K562 (cell line): ENCODE results near the gene TENT4B. TPM values are rescaled to one million over a fixed set of nuclear protein-coding genes. Genes with fewer than 3 reads are reported as not detected.

Experiments used
- ARID3B ChIP-seq: fragments of 250-450 bp; sonication (Bioruptor Pico); IDR thresholded peaks from 2 replicates; pipeline ENCODE4 v1.4.0; 2020; ENCODE audit warnings: borderline replicate concordance
- ATF4 ChIP-seq: fragments of 450-650 bp; formaldehyde crosslinking; IDR thresholded peaks from 2 replicates; pipeline ENCODE4 v1.4.0; 2022; ENCODE audit warnings: mild to moderate bottlenecking, moderate library complexity
- BHLHE40 ChIP-seq: IDR thresholded peaks from 2 replicates; pipeline ENCODE4 v1.6.1; 2011; ENCODE audit warnings: low read length, improper control_type of control experiment
- BRCA1 ChIP-seq, 2 experiments: fragments of 450-650 bp in 1 of 2; sonication (generic) in 1 of 2; formaldehyde crosslinking in 1 of 2; IDR thresholded peaks; 2 replicates each; pipeline versions ENCODE4 v1.5.0 to v1.6.1; 2017 to 2020; ENCODE audit warnings: mild to moderate bottlenecking in 1 of 2, missing genetic modification reagents in 1 of 2
- ETS2 ChIP-seq: IDR thresholded peaks from 2 replicates; pipeline ENCODE4 v1.6.1; 2016; ENCODE audit warnings: borderline replicate concordance, missing genetic modification characterization, mild to moderate bottlenecking, moderate library complexity, missing compliant biosample characterization; ENCODE audit not compliant: poor library complexity, severe bottlenecking
- NFIC ChIP-seq: fragments of 450-650 bp; IDR thresholded peaks from 2 replicates; pipeline ENCODE4 v1.6.1; 2017; ENCODE audit warnings: mild to moderate bottlenecking, inconsistent platforms
- NKRF ChIP-seq: fragments of 450-650 bp; IDR thresholded peaks from 2 replicates; pipeline ENCODE4 v1.6.1; 2016; ENCODE audit warnings: borderline replicate concordance
- PHB2 ChIP-seq: fragments of 450-650 bp; IDR thresholded peaks from 2 replicates; pipeline ENCODE4 v1.6.1; 2017; ENCODE audit warnings: low read depth
- TFE3 ChIP-seq: fragments of 450-650 bp; formaldehyde crosslinking; IDR thresholded peaks from 2 replicates; pipeline ENCODE4 v1.4.0; 2020; ENCODE audit warnings: mild to moderate bottlenecking, mixed read lengths
- ZBTB7A ChIP-seq: IDR thresholded peaks from 2 replicates; pipeline ENCODE4 v1.6.1; 2011; ENCODE audit warnings: low read depth, mild to moderate bottlenecking, low read length, moderate library complexity, borderline replicate concordance; ENCODE audit not compliant: control insufficient read depth
- ZNF12 ChIP-seq: sonication (generic); formaldehyde crosslinking; IDR thresholded peaks from 2 replicates; pipeline ENCODE4 v1.4.0; 2020; ENCODE audit warnings: mild to moderate bottlenecking, missing genetic modification reagents
- ZNF277 ChIP-seq: fragments of 250-450 bp; sonication (Bioruptor Pico); IDR thresholded peaks from 2 replicates; pipeline ENCODE4 v1.8.0; 2022; ENCODE audit warnings: inconsistent platforms, mild to moderate bottlenecking, moderate library complexity, borderline replicate concordance
- polyA plus RNA-seq, 8 experiments: library from polyadenylated mRNA; depleted of rRNA in 4 of 8; stranded (reverse) in 5 of 8; unstranded in 3 of 8; fragments of >200 nt; fragmentation: Nextera tagmentation in 2 of 8; fragmentation: Illumina TruSeq in 1 of 8; extraction: Ambion mirVana in 2 of 8; extraction: Trizol in 1 of 8; gene quantifications; 2 replicates each; pipeline versions ENCODE4 v1.2.1 to v1.2.3, GENCODE V29; 2011 to 2014; ENCODE audit warnings: inconsistent platforms in 1 of 8, missing spikeins in 1 of 8
- total RNA-seq, 7 experiments: library from RNA; depleted of rRNA in 6 of 7; stranded (reverse); fragments of >200 nt in 6 of 7; fragmentation: Illumina TruSeq in 2 of 7; extraction: Trizol in 2 of 7; gene quantifications; 2 replicates each; pipeline versions ENCODE4 v1.2.1 to v1.2.3, GENCODE V29; 2011 to 2021; ENCODE audit warnings: low replicate concordance in 1 of 7
- TF ChIP-seq, protein P1 (sequence below): IDR thresholded peaks from 2 replicates; pipeline ENCODE4 v1.6.1; 2012; ENCODE audit warnings: low read depth, low read length, improper control_type of control experiment, borderline replicate concordance
- TF ChIP-seq, protein P2 (sequence below): fragments of 200-800 bp; sonication (Bioruptor generic); IDR thresholded peaks from 2 replicates; pipeline ENCODE4 v1.6.1; 2017; ENCODE audit warnings: missing genetic modification characterization, missing compliant biosample characterization

TENT4B gene
- total and polyA plus RNA-seq, 9 of the 15 experiments (the other 6 are each of a cell fraction or from before 2014, with no cell fraction given) = 5.2 to 8.4 (median 7.0) TPM

DNA sequence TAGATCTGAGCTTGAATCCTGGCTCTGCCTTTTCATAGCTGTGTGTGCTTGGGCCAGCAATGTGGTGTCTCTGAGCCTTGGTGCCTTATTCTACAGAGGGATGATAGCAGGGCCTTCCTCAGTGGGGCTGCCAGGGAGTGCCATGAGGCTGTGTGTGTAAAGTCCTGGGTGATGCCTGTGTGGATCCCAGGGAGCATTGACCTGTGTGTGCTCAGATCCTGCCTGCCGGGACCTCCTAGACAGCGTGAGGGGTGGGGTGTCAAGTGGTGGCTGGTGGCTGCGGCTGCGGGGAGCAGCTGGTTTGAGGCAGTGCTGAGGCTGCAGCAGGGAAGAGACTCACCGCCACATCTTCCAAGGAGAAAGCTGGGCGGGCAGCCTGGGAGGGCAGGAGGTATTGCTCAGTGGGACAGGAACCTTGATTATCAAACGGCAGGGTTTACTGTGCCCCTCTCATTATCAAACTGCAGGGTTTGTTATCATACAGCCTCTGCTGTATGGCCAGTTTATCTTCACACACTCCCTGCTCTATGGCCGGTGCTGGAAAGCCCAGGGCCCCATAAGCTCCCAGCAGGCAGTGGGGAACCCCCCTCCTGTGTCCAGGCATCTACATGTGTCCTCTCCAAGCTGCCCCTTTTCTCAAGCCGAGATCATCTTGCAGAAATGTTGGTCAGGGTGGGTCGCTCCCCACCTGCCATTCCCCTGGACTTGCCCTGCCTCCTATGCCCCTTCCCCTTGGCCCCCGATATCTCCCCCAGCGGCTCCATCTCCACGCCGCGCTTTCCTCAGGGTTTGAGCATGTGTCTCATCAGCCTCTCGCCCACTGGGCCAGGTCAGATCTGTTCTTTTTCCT is 110.2 kb downstream of the TENT4B start (continued):
- TF ChIP-seq TFE3 (CRISPR knock-in tag) (no peak), NFIC (peak; percentile 77), ATF4 (CRISPR knock-in tag) (no peak), ZNF277 (CRISPR knock-in tag) (no peak), PHB2 (peak; percentile 54; the same call in 1 of the 2 replicates), ZNF12 (no peak), BRCA1 (IDR thresholded peaks at IDR 0.05) (no peak), BRCA1 (CRISPR knock-in tag; IDR thresholded peaks at IDR 0.05) (no peak), NKRF (no peak), ARID3B (CRISPR knock-in tag) (no peak), ETS2 (tag) (no peak), BHLHE40 (no peak; the same call in 1 of the 2 replicates), ZBTB7A (peak; percentile 40; the same call in 1 of the 2 replicates)
- TF ChIP-seq, protein P1, sequence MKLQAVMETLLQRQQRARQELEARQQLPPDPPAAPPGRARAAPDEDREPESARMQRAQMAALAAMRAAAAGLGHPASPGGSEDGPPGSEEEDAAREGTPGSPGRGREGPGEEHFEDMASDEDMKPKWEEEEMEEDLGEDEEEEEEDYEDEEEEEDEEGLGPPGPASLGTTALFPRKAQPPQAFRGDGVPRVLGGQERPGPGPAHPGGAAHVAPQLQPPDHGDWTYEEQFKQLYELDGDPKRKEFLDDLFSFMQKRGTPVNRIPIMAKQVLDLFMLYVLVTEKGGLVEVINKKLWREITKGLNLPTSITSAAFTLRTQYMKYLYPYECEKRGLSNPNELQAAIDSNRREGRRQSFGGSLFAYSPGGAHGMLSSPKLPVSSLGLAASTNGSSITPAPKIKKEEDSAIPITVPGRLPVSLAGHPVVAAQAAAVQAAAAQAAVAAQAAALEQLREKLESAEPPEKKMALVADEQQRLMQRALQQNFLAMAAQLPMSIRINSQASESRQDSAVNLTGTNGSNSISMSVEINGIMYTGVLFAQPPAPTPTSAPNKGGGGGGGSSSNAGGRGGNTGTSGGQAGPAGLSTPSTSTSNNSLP = 0 out of 2 replicates have a peak, but pooled peaks have one; percentile 31
- TF ChIP-seq, protein P2, sequence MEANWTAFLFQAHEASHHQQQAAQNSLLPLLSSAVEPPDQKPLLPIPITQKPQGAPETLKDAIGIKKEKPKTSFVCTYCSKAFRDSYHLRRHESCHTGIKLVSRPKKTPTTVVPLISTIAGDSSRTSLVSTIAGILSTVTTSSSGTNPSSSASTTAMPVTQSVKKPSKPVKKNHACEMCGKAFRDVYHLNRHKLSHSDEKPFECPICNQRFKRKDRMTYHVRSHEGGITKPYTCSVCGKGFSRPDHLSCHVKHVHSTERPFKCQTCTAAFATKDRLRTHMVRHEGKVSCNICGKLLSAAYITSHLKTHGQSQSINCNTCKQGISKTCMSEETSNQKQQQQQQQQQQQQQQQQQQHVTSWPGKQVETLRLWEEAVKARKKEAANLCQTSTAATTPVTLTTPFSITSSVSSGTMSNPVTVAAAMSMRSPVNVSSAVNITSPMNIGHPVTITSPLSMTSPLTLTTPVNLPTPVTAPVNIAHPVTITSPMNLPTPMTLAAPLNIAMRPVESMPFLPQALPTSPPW (CRISPR knock-in tag) = peak; percentile 72
